Measurements from ENCODE around the gene PDE8B. TPM values are rescaled to one million over a fixed set of nuclear protein-coding genes. Genes with fewer than 3 reads are reported as not detected.

The PDE8B gene
- total RNA-seq, 1 experiment from 2014 or later = 0.07 TPM

DNA sequence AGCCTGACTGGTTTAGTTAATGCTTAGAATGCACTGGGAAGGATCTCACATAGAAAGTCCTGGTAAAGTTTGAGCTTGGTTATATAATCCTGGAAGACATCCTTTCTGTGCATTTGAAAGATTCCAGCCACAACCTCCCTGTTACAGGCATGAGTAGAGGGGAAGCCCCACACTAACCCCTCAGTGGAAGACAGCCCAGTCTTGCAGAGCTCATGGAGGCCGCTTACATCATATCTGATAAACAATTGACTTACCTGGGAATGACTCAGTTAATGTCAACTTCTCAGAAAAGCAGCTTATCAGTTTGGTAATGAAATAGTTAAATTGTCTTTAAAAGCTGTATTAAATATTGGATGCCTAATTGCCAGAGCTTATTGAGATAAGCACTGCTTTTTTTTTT, 28.1 kb upstream of the PDE8B start:
- no peak overlapping the region for H3K4me3 Mint-ChIP-seq
- H3K9me3 Mint-ChIP-seq = no peaks in the 10 kb centered on the region
- H2AFZ ChIP-seq (ENCODE audit: low read length) = no peak overlapping the region
- H3K4me2 ChIP-seq (ENCODE audit: insufficient read depth, insufficient read length, low read length) = no peak overlapping the region
- H3K27me3 Mint-ChIP-seq (ENCODE audit: low read depth) = peaks cover 52% of the 10 kb centered on the region
- H3K4me1 Mint-ChIP-seq = peaks cover 7 to 8% of the 10 kb centered on the region in 2 experiments; a peak in 3 of 4 replicates
- H3K56ac ChIP-seq (ENCODE audit: insufficient read length, low read depth, low read length) = no peak overlapping the region
- no peak overlapping the region for H3K18ac ChIP-seq (ENCODE audit: insufficient read length, low read depth, low read length)
- peaks cover 19% of the 10 kb centered on the region; the same call in 1 of the 2 replicates for H3K27me3 ChIP-seq (ENCODE audit: insufficient read depth, low read length)
- H4K20me1 ChIP-seq (ENCODE audit: control insufficient read depth, insufficient read depth, insufficient read length) = no peaks in the 10 kb centered on the region
- no CpG with 5 or more reads among the region's 1 CpG for WGBS (ENCODE audit: extremely low coverage, insufficient read length, low lambda C conversion rate)
- H3K4ac ChIP-seq (ENCODE audit: low read depth, low read length) = no peak overlapping the region
- H3T11ph ChIP-seq (ENCODE audit: low read length) = no peak overlapping the region
- no peak overlapping the region for H2BK5ac ChIP-seq (ENCODE audit: insufficient read length, low read length)
- H2BK15ac ChIP-seq (ENCODE audit: low read depth, low read length) = no peak overlapping the region
- peaks cover 8% of the 10 kb centered on the region for H3K23me2 ChIP-seq (ENCODE audit: insufficient read length, low read depth, low read length, poor library complexity, severe bottlenecking)
- H3K9me3 ChIP-seq (ENCODE audit: control insufficient read depth, low read depth, low read length) = no peaks in the 10 kb centered on the region
- no peak overlapping the region for H2BK120ac ChIP-seq (ENCODE audit: low read depth, low read length, poor library complexity, severe bottlenecking)
- TF ChIP-seq, protein P1, sequence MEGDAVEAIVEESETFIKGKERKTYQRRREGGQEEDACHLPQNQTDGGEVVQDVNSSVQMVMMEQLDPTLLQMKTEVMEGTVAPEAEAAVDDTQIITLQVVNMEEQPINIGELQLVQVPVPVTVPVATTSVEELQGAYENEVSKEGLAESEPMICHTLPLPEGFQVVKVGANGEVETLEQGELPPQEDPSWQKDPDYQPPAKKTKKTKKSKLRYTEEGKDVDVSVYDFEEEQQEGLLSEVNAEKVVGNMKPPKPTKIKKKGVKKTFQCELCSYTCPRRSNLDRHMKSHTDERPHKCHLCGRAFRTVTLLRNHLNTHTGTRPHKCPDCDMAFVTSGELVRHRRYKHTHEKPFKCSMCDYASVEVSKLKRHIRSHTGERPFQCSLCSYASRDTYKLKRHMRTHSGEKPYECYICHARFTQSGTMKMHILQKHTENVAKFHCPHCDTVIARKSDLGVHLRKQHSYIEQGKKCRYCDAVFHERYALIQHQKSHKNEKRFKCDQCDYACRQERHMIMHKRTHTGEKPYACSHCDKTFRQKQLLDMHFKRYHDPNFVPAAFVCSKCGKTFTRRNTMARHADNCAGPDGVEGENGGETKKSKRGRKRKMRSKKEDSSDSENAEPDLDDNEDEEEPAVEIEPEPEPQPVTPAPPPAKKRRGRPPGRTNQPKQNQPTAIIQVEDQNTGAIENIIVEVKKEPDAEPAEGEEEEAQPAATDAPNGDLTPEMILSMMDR (conservative IDR thresholded peaks at IDR 0.05) = no peak
- no peak overlapping the region for H4K8ac ChIP-seq (replicated peaks; ENCODE audit: insufficient read length, low read depth, low read length)
- H3K79me1 ChIP-seq (ENCODE audit: insufficient read depth, low read depth, low read length, poor library complexity, severe bottlenecking) = no peaks in the 10 kb centered on the region
- H3K14ac ChIP-seq (ENCODE audit: insufficient read depth, low read length) = no peak overlapping the region
- no peak overlapping the region for H2BK20ac ChIP-seq (ENCODE audit: low read depth, low read length, poor library complexity, severe bottlenecking)
- H3K27ac Mint-ChIP-seq = no peak overlapping the region
- no peak overlapping the region for H4K91ac ChIP-seq (ENCODE audit: insufficient read length, low read depth, low read length)
- no peak overlapping the region for H3K9ac ChIP-seq (ENCODE audit: extremely low read depth, insufficient read length, low read length)
- no peak overlapping the region for H3K23ac ChIP-seq (ENCODE audit: insufficient read length, low read depth, low read length)
- H3K4me1 ChIP-seq (ENCODE audit: insufficient read depth, low read length) = no peaks in the 10 kb centered on the region
- no peak overlapping the region for H4K5ac ChIP-seq (ENCODE audit: insufficient read length, low read depth, low read length)
- no peak overlapping the region for H2BK12ac ChIP-seq (ENCODE audit: insufficient read length, low read depth, low read length)
- no peaks in the 10 kb centered on the region for H3K79me2 ChIP-seq (ENCODE audit: insufficient read depth, low read length)
- H3K36me3 Mint-ChIP-seq (ENCODE audit: insufficient read depth in 1 of 3, low read depth in 3 of 3) = no peaks in the 10 kb centered on the region
- DNase-seq = no peak
- no peak overlapping the region for H3K27ac ChIP-seq (ENCODE audit: insufficient read length, low read depth, low read length)
- no peak overlapping the region for H2AK5ac ChIP-seq (ENCODE audit: insufficient read length, low read length)
